HG03097 (cell line): Measurements from ENCODE around the gene KCNQ1.

Source experiments
- ATAC-seq: cut with Tn5 transposase; IDR thresholded peaks from one replicate; pipeline ENCODE4 v1.9.1; 2021; ENCODE audit not compliant: unreplicated experiment, low FRiP score

KCNQ1 gene

GRCh38 chr11:2724104-2724503, 279.3 kb downstream of the KCNQ1 start:
- no peak for ATAC-seq

GRCh38 chr11:2724653-2725367, 280.0 kb downstream of the KCNQ1 start:
- ATAC-seq, result no peak

- ATAC-seq, result no peak
Observed at GRCh38 chr11:2725368-2726300, 280.8 kb downstream of the KCNQ1 start.

- no peak for ATAC-seq
Observed at GRCh38 chr11:2726964-2727363, 282.2 kb downstream of the KCNQ1 start.

GRCh38 chr11:2728128-2728662, 283.4 kb downstream of the KCNQ1 start:
- no peak for ATAC-seq

GRCh38 chr11:2728663-2729332, 284.0 kb downstream of the KCNQ1 start:
- no peak for ATAC-seq

- ATAC-seq, result no peak
Observed at GRCh38 chr11:2729841-2730240, 285.0 kb downstream of the KCNQ1 start.

GRCh38 chr11:2730272-2731129, 285.7 kb downstream of the KCNQ1 start:
- ATAC-seq, result no peak

GRCh38 chr11:2731130-2732125, 286.6 kb downstream of the KCNQ1 start:
- no peak for ATAC-seq

- no peak for ATAC-seq
Observed at GRCh38 chr11:2732261-2732939, 287.6 kb downstream of the KCNQ1 start.

- ATAC-seq, result no peak
Observed at GRCh38 chr11:2732940-2733628, 288.3 kb downstream of the KCNQ1 start.

GRCh38 chr11:2734181-2735052, 289.6 kb downstream of the KCNQ1 start:
- no peak for ATAC-seq

- no peak for ATAC-seq
Observed at GRCh38 chr11:2735053-2735589, 290.3 kb downstream of the KCNQ1 start.

GRCh38 chr11:2736577-2737225, 291.9 kb downstream of the KCNQ1 start:
- ATAC-seq, result no peak

- no peak for ATAC-seq
Observed at GRCh38 chr11:2737226-2737590, 292.4 kb downstream of the KCNQ1 start.

- no peak for ATAC-seq
Observed at GRCh38 chr11:2737866-2738265, 293.1 kb downstream of the KCNQ1 start.
